Cardiac fibroblast (primary cell): Measurements from ENCODE around the gene ABCF1.

ENCODE experiments used
- DNase-seq, 2 donors: peaks; one replicate each; pipeline versions ENCODE4 v3.0.0 to v3.0.0-alpha.2; 2010; ENCODE audit warnings: low read depth in 2 of 2
- H3K4me3 ChIP-seq, 2 donors: replicated peaks in 1 of 2; 1 replicate in 1 of 2; 2 replicates in 1 of 2; pipeline ENCODE4 v1.5.1; 2011; ENCODE audit warnings: low read depth in 2 of 2, low read length in 2 of 2, mild to moderate bottlenecking in 2 of 2, moderate library complexity in 1 of 2
- TF ChIP-seq, protein P1 (sequence below): IDR thresholded peaks from one replicate; pipeline ENCODE4 v1.5.1; 2011; ENCODE audit warnings: low read depth, mild to moderate bottlenecking, low read length, inconsistent platforms

ABCF1 gene

DNA sequence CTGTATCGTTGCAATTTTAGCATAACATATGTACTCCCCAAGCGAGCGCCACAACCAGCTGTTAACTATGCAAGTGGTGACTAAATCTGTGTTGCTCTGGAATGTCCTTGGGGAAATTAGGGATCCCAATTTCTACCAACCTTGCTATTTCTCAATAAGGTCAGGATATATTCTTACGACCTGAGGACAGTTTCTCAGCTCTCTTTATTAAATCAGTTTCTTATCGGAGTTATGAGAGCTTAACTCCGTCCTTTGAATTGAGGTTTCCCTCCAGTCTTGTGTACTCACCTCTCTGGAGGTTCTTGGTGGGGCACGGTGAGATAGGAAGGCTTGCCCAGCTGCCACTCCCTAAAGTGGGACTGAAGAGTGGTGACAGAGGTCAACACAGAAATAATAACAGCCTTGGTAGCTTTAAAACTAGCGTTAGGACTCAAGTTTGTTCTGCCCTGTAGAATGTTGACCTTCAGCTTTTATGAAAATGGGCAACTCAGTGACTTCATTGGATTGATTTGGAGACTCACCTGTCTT lies 47.1 kb downstream of the ABCF1 start:
- DNase-seq, result peak in 1 of 2 donors; percentile 61
- peak overlapping the region; percentile 54 to 80 for H3K4me3 ChIP-seq
- TF ChIP-seq, protein P1, sequence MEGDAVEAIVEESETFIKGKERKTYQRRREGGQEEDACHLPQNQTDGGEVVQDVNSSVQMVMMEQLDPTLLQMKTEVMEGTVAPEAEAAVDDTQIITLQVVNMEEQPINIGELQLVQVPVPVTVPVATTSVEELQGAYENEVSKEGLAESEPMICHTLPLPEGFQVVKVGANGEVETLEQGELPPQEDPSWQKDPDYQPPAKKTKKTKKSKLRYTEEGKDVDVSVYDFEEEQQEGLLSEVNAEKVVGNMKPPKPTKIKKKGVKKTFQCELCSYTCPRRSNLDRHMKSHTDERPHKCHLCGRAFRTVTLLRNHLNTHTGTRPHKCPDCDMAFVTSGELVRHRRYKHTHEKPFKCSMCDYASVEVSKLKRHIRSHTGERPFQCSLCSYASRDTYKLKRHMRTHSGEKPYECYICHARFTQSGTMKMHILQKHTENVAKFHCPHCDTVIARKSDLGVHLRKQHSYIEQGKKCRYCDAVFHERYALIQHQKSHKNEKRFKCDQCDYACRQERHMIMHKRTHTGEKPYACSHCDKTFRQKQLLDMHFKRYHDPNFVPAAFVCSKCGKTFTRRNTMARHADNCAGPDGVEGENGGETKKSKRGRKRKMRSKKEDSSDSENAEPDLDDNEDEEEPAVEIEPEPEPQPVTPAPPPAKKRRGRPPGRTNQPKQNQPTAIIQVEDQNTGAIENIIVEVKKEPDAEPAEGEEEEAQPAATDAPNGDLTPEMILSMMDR, result no peak

DNA sequence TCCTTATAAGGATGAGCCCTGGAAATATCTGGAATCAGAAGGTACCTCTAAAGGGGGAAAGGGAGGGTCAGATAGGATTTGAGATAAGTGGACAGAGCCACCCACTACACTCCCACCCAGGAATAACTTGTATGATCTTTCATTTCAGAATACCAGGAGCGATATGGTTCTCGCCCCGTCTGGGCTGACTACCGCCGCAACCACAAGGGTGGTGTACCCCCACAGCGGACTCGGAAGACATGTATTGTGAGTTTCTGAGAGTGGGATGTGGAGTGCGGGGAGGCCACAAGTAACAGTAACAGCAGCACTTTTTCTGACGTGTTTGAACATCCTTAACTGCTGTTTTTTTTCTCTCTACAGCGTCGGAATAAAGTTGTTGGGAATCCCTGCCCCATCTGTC lies 48.3 kb downstream of the ABCF1 start:
- H3K4me3 ChIP-seq, result no peak overlapping the region
- DNase-seq, result no peak
- TF ChIP-seq, protein P1, result no peak

DNA sequence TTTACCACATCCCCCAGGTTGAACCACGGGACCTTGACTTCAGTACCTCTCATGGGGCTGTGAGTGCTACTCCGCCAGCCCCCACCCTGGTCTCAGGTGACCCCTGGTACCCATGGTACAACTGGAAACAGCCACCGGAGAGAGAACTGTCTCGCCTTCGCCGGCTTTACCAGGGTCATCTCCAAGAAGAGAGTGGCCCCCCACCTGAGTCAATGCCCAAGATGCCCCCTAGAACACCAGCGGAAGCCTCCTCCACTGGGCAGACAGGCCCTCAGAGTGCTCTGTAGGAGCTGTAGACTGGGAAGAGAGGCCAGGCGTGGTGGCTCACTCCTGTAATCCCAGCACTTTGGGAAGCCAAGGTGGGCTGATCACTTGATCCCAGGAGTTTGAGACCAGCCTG lies 54.3 kb downstream of the ABCF1 start:
- TF ChIP-seq, protein P1, result no peak
- H3K4me3 ChIP-seq, result no peak overlapping the region
- DNase-seq, result no peak

- DNase-seq, result peak; percentile 75 to 79
- H3K4me3 ChIP-seq, result peak within 1 kb of the TSS; percentile 69 to 79
- TF ChIP-seq, protein P1, result peak; percentile 46
These were observed 55.5 kb downstream of the ABCF1 start, which contains the start of gene ATAT1 for GRCh38 chr6:30626484-30627366. Gene ATAT1, plus strand, starts transcription at chr6:30626874.

GRCh38 chr6:30635834-30636233 lies 64.6 kb downstream of the ABCF1 start:
- no peak for DNase-seq
- no peak overlapping the region for H3K4me3 ChIP-seq
- TF ChIP-seq, protein P1, result no peak

DNA sequence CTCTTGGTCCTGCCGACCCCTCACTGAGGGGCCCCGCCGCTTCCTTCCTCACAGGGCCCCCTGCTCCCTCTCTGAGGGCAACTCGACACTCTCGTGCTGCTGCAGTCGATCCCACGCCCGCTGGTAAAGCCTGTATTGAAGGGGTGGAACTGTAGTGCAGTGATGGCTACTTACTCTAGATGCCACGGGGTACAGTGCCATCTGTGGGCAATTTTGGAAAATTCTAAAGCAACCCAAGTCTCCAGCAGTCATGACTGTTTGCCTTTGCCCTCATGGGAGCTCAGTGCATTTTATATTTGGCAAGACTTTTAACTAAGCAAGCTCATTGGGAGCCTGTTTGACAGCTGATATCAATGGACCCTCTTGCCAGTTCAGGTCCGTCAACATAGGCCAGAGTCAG lies 69.2 kb downstream of the ABCF1 start:
- TF ChIP-seq, protein P1, result no peak
- DNase-seq, result no peak
- no peak overlapping the region for H3K4me3 ChIP-seq
